K562 (cell line): Measurements from ENCODE around the gene RACGAP1.

ENCODE experiments used
- EZH2 ChIP-seq: IDR thresholded peaks from 2 replicates; pipeline ENCODE4 v1.6.1; 2012; ENCODE audit warnings: low read depth, mild to moderate bottlenecking, inconsistent platforms, low read length, borderline replicate concordance
- ZNF274 ChIP-seq: IDR thresholded peaks from 2 replicates; pipeline ENCODE4 v1.6.1; 2011; ENCODE audit warnings: low read depth, mild to moderate bottlenecking, low read length, moderate library complexity, borderline replicate concordance
- TF ChIP-seq, protein P1 (sequence below), 3 experiments: IDR thresholded peaks in 2 of 3; conservative IDR thresholded peaks in 1 of 3; 2 replicates each; pipeline ENCODE4 v1.5.1; 2011 to 2012; ENCODE audit warnings: low read length in 3 of 3, mild to moderate bottlenecking in 3 of 3, control low read depth in 2 of 3, improper control_type of control experiment in 1 of 3, inconsistent platforms in 1 of 3, low read depth in 1 of 3, mixed read lengths in 1 of 3, moderate library complexity in 1 of 3; ENCODE audit not compliant: insufficient read depth in 2 of 3
- TF ChIP-seq, protein P2 (sequence below): fragments of 250-450 bp; sonication (Bioruptor Pico); IDR thresholded peaks from 2 replicates; pipeline ENCODE4 v1.4.0; 2020; ENCODE audit warnings: mild to moderate bottlenecking, moderate library complexity
- TF ChIP-seq, protein P3 (sequence below), 2 experiments: fragments of 450-650 bp; formaldehyde crosslinking in 1 of 2; IDR thresholded peaks; 2 replicates each; pipeline versions ENCODE4 v1.4.0 to v1.6.1; 2014 to 2020; ENCODE audit warnings: mild to moderate bottlenecking in 2 of 2, borderline replicate concordance in 1 of 2, low read depth in 1 of 2

DNA sequence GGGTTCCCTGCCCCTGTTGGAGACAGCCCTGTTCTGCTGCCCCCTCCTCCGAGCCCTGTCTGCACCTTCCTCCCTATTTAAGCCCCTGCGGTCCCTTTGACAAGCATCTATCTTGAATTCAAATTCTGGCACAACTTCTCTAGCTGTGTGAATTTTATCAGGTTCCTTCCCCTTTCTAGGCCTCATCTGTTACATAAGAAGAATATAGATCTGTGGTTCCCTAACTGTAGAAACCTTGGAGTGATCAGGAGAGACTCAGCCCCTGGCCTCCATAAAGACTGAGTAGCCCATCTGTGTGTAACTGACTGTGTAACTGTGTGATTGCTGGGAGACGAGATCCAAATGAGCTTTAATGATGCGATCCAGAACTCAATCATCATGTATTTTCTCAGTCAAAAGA lies 13.0 kb upstream of the RACGAP1 start:
- TF ChIP-seq, protein P1, sequence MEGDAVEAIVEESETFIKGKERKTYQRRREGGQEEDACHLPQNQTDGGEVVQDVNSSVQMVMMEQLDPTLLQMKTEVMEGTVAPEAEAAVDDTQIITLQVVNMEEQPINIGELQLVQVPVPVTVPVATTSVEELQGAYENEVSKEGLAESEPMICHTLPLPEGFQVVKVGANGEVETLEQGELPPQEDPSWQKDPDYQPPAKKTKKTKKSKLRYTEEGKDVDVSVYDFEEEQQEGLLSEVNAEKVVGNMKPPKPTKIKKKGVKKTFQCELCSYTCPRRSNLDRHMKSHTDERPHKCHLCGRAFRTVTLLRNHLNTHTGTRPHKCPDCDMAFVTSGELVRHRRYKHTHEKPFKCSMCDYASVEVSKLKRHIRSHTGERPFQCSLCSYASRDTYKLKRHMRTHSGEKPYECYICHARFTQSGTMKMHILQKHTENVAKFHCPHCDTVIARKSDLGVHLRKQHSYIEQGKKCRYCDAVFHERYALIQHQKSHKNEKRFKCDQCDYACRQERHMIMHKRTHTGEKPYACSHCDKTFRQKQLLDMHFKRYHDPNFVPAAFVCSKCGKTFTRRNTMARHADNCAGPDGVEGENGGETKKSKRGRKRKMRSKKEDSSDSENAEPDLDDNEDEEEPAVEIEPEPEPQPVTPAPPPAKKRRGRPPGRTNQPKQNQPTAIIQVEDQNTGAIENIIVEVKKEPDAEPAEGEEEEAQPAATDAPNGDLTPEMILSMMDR (IDR thresholded peaks at IDR 0.05 in 2 of 3, conservative IDR thresholded peaks at IDR 0.05 in 1 of 3; ENCODE audit: insufficient read depth in 2 of 3, low read depth in 1 of 3, low read length in 3 of 3) = no peak
- TF ChIP-seq, protein P2, sequence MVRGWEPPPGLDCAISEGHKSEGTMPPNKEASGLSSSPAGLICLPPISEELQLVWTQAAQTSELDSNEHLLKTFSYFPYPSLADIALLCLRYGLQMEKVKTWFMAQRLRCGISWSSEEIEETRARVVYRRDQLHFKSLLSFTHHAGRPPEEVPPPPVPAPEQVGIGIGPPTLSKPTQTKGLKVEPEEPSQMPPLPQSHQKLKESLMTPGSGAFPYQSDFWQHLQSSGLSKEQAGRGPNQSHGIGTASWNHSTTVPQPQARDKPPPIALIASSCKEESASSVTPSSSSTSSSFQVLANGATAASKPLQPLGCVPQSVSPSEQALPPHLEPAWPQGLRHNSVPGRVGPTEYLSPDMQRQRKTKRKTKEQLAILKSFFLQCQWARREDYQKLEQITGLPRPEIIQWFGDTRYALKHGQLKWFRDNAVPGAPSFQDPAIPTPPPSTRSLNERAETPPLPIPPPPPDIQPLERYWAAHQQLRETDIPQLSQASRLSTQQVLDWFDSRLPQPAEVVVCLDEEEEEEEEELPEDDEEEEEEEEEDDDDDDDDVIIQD (CRISPR knock-in tag) = no peak
- TF ChIP-seq, protein P3, sequence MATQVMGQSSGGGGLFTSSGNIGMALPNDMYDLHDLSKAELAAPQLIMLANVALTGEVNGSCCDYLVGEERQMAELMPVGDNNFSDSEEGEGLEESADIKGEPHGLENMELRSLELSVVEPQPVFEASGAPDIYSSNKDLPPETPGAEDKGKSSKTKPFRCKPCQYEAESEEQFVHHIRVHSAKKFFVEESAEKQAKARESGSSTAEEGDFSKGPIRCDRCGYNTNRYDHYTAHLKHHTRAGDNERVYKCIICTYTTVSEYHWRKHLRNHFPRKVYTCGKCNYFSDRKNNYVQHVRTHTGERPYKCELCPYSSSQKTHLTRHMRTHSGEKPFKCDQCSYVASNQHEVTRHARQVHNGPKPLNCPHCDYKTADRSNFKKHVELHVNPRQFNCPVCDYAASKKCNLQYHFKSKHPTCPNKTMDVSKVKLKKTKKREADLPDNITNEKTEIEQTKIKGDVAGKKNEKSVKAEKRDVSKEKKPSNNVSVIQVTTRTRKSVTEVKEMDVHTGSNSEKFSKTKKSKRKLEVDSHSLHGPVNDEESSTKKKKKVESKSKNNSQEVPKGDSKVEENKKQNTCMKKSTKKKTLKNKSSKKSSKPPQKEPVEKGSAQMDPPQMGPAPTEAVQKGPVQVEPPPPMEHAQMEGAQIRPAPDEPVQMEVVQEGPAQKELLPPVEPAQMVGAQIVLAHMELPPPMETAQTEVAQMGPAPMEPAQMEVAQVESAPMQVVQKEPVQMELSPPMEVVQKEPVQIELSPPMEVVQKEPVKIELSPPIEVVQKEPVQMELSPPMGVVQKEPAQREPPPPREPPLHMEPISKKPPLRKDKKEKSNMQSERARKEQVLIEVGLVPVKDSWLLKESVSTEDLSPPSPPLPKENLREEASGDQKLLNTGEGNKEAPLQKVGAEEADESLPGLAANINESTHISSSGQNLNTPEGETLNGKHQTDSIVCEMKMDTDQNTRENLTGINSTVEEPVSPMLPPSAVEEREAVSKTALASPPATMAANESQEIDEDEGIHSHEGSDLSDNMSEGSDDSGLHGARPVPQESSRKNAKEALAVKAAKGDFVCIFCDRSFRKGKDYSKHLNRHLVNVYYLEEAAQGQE (IDR thresholded peaks at IDR 0.05; ENCODE audit: borderline replicate concordance) = no peak
- TF ChIP-seq, protein P3 (CRISPR knock-in tag; IDR thresholded peaks at IDR 0.05; ENCODE audit: low read depth) = no peak
- TF ChIP-seq ZNF274 (no peak), EZH2 (no peak)
